Measurements from ENCODE around the gene UBL4A.

DNA sequence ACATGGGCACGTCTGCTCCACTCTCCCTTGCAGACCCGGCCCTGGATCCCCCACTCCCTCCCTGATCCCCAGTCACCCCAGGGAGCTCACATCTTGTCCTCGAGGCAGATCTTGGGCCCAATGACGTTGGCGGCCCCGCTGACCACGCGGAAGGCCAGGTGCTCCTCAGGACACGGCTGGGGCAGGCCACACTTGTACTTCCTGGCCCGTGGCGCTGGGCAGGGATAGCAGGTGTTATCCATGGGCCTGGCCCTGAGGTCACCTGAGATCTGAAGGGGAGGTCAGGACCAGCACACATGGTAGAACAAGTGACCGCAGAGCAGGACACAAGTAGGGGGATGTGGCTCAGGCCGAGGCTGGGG, 21.9 kb upstream of the UBL4A start:
- TF ChIP-seq MYC (IDR thresholded peaks at IDR 0.05; ENCODE audit: low read depth, low read length) = no peak
- TF ChIP-seq, protein P1, sequence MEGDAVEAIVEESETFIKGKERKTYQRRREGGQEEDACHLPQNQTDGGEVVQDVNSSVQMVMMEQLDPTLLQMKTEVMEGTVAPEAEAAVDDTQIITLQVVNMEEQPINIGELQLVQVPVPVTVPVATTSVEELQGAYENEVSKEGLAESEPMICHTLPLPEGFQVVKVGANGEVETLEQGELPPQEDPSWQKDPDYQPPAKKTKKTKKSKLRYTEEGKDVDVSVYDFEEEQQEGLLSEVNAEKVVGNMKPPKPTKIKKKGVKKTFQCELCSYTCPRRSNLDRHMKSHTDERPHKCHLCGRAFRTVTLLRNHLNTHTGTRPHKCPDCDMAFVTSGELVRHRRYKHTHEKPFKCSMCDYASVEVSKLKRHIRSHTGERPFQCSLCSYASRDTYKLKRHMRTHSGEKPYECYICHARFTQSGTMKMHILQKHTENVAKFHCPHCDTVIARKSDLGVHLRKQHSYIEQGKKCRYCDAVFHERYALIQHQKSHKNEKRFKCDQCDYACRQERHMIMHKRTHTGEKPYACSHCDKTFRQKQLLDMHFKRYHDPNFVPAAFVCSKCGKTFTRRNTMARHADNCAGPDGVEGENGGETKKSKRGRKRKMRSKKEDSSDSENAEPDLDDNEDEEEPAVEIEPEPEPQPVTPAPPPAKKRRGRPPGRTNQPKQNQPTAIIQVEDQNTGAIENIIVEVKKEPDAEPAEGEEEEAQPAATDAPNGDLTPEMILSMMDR (IDR thresholded peaks at IDR 0.05; ENCODE audit: low read depth, low read length) = no peak
- TF ChIP-seq MAX (IDR thresholded peaks at IDR 0.05; ENCODE audit: low read depth, low read length) = no peak
- TF ChIP-seq POLR2A (IDR thresholded peaks at IDR 0.05; ENCODE audit: extremely low read depth, insufficient read length) = no peak

All from NB4 (cell line).